Measurements from ENCODE around the gene FLCN.
"Not testable (repeated sequence)": the region's sequence is repeated elsewhere in the genome, so short reads cannot be mapped to it uniquely, and the experiment has no call there.

Gene FLCN

DNA sequence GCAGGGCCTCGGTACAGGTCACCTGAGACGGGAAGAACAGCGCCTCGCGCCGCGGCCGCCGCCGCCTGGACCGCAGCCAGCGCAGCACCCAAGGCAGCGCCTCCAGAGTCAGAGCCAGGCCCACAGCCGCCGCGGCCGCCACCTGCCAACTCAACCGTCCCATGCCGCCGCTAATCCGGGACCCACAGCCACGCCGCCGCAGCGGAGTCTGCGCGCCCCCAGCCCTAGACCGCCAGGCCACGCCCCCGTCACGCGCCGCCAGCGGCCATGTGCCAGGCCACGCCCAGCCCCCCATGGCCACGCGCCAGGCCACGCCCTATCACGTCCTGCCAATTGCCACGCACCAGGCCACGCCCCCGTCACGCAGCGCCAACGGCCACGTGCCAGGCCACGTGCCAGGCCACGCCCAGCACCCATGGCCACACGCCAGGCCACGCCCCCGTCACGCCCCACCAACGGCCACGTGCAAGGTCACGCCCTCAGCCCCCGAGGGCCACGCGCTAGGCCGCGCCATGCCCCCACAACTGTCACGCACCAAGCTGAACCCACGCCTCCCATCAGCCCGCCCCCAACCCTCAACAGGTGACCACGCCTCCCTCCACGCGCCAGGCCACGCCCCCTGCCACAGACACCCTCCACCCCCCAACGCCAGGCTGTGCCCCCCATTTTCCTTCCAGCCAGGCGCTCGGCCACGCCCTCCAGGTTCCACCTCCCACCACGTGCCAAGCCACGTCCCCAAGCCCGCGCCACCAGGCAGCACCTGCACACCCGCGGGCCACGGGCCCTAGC lies 30.6 kb downstream of the FLCN start, which contains the start of gene PLD6:
PLD6 (minus strand) TSS at position 210 of the 789 bp plus-strand sequence; CDS start at position 163, 47 bp downstream.
- DNase-seq, result peak; percentile 74

DNA sequence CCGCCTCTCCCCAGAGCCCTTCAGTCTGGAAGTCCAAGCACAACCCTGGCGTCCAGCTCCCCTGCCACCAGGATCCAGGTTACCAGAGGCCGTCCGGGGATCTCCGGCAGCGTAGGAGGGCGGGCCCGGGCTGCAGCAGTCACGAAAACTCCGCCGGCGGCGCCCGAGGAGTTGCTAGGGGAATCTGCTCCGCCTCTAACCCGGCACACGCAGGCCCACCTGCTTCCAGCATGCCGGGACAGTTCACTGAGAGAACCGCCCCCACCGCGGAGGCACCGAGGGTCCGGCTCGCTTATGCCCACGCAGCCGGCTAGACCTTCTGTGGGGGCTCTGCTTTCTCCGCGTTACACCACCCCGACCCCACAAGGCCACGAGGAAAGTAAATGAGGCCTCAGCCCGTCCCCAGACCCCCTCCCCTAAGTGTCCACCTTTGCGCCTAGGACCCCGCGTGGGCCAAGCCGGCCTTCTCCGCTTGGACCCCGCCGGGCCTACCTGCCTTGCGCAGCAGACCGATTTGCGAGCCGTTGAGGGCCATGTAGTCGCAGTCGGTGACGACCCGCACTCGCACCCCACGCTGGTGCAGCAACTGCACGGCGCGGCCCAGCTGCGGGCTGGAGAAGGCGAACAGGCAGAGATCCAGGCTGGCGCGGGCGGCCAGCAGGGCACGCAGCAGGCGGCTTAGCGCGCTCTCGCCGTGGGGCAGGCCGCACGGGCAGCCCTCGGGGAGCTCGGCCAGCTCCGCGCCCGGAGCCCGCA lies 31.4 kb downstream of the FLCN start:
- DNase-seq, result peak; percentile 46

- DNase-seq, result no peak
Measured at GRCh38 chr17:17204635-17205231, 32.2 kb downstream of the FLCN start.

DNA sequence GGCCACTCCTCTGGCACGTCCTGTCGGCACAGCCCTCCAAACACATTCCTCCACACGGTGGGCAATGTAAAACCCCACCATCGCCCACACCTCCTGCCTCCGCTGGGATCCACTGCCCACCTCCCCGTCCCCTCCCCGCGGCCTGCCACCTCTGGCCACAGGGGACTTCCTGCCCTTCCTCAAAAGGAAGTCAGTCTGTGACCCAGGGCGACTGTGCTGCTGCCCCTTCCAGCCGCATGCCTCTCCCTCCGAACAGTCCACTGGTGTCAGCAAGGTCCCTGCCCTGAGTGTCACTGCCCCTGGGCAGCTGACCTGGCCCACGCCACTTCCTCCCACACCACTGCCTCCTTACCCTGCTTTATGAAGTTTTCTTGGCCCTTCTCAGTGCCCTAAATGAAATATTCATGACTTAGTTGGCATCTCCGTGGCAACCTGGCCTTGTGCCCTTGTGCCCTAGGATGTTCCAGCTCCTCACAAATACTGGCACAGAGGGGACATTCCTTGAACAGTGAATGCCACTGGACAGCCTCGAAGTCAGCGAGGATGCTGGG lies 32.9 kb downstream of the FLCN start:
- DNase-seq, result no peak

- DNase-seq, result no peak
Measured at GRCh38 chr17:17203173-17203730, 33.7 kb downstream of the FLCN start.

DNA sequence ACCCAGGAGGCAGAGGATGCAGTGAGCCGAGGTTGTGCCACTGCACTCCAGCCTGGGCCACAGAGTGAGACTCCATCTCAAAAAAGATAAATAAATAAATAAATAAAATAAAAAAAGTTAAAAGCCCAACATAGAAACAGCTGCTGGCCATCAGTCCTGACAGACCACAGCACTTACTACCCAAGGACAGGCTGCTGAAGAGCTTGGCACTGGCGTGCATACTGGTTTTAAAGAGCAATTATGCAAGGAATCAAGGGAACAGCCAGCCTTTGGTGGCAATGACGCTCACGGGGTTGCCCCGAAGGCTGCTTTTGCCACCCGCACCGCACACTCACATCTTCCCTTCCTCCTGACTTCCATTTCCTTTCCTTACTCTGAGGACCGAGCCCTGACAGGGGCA lies 35.1 kb downstream of the FLCN start:
- no peak for DNase-seq

- no peak for DNase-seq
Measured at GRCh38 chr17:17201271-17201670, 35.7 kb downstream of the FLCN start.

DNA sequence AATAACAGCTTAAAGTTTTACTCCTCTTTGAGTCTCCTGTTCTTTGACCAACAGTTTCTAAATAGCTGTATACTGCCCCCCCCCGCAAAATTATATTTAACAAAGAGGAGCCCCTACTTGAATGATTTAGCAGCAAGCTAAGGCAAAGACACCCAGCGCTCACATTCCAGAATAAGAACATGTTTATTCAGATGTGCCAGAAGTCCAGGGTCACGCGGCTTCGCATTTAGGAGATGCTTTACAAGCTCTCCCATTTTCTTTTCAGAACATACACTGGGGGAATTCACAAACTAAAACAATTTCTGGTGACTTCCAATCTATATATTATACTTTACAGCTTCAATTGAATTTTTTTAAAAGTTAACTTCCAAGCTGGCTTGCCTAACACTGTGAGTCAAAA lies 36.1 kb downstream of the FLCN start:
- DNase-seq, result no peak

- DNase-seq, result no peak
Measured at GRCh38 chr17:17200311-17200710, 36.7 kb downstream of the FLCN start.

- no peak for DNase-seq
Measured at GRCh38 chr17:17198281-17198680, 38.7 kb downstream of the FLCN start.

- no peak for DNase-seq
Measured at GRCh38 chr17:17196776-17197175, 40.2 kb downstream of the FLCN start.

- not testable (repeated sequence) for DNase-seq
Measured at GRCh38 chr17:17195466-17195865, 41.5 kb downstream of the FLCN start.

GRCh38 chr17:17191961-17192381 lies 45.0 kb downstream of the FLCN start:
- DNase-seq, result no peak

DNA sequence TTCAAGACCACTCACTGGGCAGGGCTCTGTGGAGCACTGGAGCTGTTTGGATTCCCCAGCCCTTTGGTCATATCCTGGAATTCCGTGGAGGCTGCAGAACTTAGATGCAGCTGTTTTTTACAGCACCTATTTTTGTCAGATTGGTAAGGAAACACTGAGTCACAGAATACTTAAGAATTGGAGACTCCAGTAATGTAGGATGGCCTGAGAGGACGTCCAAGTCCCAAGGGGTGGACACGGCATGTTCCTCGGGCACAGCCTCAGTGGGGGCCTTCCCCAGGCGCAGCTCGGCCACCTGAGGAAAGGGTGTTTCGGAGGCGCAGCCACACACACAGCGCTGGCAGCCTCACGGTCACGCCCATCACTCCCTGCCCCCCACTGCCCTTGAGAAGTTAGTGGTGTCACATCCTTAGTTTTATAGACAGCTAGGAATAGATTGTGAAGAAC lies 45.6 kb downstream of the FLCN start:
- DNase-seq, result no peak

GRCh38 chr17:17190188-17190587 lies 46.8 kb downstream of the FLCN start:
- no peak for DNase-seq

- DNase-seq, result no peak
Measured at GRCh38 chr17:17189559-17189958, 47.4 kb downstream of the FLCN start.

GRCh38 chr17:17188586-17188985 lies 48.4 kb downstream of the FLCN start:
- DNase-seq, result no peak

DNA sequence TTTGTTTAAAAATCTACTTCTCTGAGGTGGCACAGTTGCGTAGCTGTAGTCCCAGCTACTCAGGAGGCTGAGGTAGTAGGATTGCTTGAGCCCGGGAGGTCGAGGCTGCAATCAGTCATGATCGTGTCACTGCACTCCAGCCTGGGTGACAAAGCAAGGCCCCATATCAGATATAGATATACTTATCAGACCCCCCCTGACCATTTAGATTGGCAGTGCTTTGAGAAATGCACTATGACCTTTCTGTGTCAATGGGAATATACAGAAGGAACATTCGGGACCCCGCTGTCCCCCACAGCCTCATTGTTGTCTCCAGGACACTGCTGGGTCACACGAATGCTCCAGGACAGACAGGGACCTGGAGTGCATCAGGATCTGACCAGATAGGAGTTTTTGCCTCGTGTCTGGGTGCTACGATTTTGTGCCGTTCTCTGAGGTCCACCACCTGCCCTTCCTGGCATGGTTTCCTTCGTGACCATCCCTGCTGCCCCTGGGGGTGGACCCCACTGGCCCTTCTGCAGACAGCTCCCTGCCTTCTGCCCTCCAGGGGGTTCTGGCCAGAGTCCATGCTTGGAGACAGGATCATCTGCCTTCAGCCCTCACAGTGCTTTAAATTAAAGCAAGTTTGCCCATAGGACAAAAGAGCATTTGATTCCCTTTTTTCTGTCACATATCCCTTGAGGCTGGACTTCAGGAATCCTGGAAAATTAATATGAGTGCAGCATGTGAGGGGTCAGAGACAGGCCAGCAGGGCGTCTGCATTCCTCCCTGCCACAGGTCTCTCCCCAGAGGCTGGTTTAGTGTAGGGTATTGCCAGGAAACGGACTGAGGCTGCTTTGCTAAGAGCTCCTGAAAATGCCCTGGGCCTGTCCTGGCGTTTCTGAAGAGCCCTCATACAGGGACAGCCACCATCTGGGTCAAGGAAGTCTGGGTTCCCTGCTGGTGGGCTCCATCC lies 50.1 kb downstream of the FLCN start:
- DNase-seq, result no peak

DNA sequence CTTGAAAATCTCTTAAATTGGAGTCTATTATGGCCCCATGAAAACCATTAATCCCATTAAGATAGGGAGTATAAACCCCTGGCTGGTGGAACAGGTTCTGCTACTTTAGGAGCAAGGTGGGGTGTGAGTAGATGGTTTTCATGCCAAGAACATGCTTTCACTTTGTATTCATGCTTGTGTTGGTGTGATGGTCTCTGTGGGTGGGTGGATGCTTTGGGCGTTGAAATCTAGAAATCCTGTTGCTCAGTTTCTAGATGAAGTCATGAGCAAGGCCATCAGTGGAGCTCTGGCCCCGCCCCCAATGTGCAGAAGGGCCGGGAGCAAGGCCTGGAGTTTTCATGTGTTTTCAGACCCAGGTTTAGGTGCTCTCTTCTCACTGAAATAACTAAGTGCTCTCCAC lies 50.9 kb downstream of the FLCN start:
- DNase-seq, result no peak

DNA sequence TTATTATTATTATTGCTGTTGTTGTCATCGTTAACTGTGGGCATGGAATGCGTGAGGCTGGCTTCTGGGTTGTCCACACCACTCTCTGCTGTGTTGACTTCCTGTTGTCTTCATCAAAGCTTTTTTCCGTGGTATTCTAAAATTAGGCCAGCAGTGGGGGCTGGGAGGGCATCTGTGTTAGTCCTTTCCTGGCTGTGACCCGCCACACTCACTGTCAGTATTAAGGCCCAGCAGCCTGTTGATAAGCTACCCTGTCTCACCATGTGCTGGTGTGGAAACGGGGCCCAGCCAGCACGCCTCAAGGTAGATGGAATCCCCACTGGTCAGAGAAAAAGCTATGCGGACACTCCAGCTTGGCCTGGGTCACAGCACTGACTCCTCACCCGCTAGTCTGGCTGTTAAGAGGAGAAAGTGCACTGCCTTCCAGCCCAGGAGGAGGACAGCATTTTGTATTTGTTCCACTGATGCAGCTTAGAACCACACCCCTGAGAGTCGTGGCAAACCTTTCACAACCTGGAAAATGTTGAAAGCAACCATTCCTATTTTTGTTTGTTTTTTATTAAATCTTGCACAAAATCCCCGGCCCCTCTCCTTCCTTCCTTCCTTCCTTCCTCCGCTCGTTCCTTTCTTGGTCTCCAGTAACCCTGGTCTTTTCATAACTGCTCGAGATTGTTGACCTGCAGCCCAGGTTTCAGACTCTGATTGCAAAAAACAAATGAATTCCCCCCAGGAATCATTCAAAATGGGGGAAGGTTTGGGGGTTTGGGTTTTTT lies 51.8 kb downstream of the FLCN start:
- not testable (repeated sequence) for DNase-seq

DNA sequence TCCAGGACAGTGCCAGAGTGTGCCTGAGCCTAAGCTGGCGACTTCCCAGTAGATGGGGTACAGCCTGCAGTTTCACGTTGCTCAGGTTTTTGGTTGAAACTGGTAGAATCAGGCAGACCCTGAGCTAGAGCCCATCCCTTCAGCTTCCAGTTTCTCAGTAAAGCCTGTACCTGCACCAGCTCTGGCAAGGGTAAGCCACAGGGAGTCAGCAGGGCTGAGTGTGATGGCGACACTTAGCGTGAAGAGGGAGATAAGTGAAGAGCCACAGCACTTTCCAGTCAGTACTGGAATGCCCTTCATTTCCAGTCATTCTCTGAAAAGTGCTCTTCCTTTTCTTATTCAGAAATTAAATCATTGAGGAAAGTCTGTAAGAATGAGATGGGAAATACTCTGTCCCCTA lies 53.2 kb downstream of the FLCN start:
- no peak for DNase-seq

Measured in NCI-H1436 (cell line).